ENCODE results near the gene DIP2C. TPM values are rescaled to one million over a fixed set of nuclear protein-coding genes. Genes with fewer than 3 reads are reported as not detected.

DIP2C gene
- total RNA-seq, 1 donor = 19.9 TPM

GRCh38 chr10:384538-385305, 304.7 kb downstream of the DIP2C start:
- DNase-seq (ENCODE audit: low read depth) = no peak
- H3K4me3 ChIP-seq (ENCODE audit: low read depth, low read length) = no peak overlapping the region
- TF ChIP-seq CTCF (IDR thresholded peaks at IDR 0.05; ENCODE audit: insufficient read depth, low read depth, low read length) = no peak

- no peak for DNase-seq (ENCODE audit: low read depth)
- no peak overlapping the region for H3K4me3 ChIP-seq (ENCODE audit: low read depth, low read length)
- no peak for TF ChIP-seq CTCF (IDR thresholded peaks at IDR 0.05; ENCODE audit: insufficient read depth, low read depth, low read length)
Observed at GRCh38 chr10:383519-383918, 305.9 kb downstream of the DIP2C start.

GRCh38 chr10:381805-382204, 307.7 kb downstream of the DIP2C start:
- no peak overlapping the region for H3K4me3 ChIP-seq (ENCODE audit: low read depth, low read length)
- DNase-seq (ENCODE audit: low read depth) = no peak
- TF ChIP-seq CTCF (IDR thresholded peaks at IDR 0.05; ENCODE audit: insufficient read depth, low read depth, low read length) = no peak

- no peak for TF ChIP-seq CTCF (IDR thresholded peaks at IDR 0.05; ENCODE audit: insufficient read depth, low read depth, low read length)
Observed at GRCh38 chr10:381346-381745, 308.1 kb downstream of the DIP2C start.

GRCh38 chr10:380313-380940, 309.0 kb downstream of the DIP2C start:
- DNase-seq (ENCODE audit: low read depth) = peak; percentile 36
- no peak for TF ChIP-seq CTCF (IDR thresholded peaks at IDR 0.05; ENCODE audit: insufficient read depth, low read depth, low read length)
- H3K4me3 ChIP-seq (ENCODE audit: low read depth, low read length) = no peak overlapping the region

More at GRCh38 chr10:381346-381745, 308.1 kb downstream of the DIP2C start:
- no peak overlapping the region for H3K4me3 ChIP-seq (ENCODE audit: low read depth, low read length)
- no peak for DNase-seq (ENCODE audit: low read depth)

- DNase-seq (ENCODE audit: low read depth) = no peak
- no peak for TF ChIP-seq CTCF (IDR thresholded peaks at IDR 0.05; ENCODE audit: insufficient read depth, low read depth, low read length)
- no peak overlapping the region for H3K4me3 ChIP-seq (ENCODE audit: low read depth, low read length)
Observed at GRCh38 chr10:378930-379704, 310.4 kb downstream of the DIP2C start.
